Keratinocyte (primary cell): Measurements from ENCODE around the gene RHBDD3.

Experiments used
- EZH2 ChIP-seq: IDR thresholded peaks from one replicate; pipeline ENCODE4 v1.6.1; 2012; ENCODE audit warnings: inconsistent platforms, mild to moderate bottlenecking, low read length, moderate library complexity
- TF ChIP-seq, protein P1 (sequence below), 3 experiments: IDR thresholded peaks in 1 of 3; conservative IDR thresholded peaks in 1 of 3; optimal IDR thresholded peaks in 1 of 3; 2 replicates in 2 of 3; 3 replicates in 1 of 3; pipeline versions ENCODE3 to v1.5.1; 2011; ENCODE audit warnings: low read length in 3 of 3, mild to moderate bottlenecking in 3 of 3, moderate library complexity in 2 of 3, control low read depth in 1 of 3, inconsistent platforms in 1 of 3; ENCODE audit not compliant: insufficient read depth in 2 of 3; ENCODE audit errors: extremely low read depth in 1 of 3

DNA sequence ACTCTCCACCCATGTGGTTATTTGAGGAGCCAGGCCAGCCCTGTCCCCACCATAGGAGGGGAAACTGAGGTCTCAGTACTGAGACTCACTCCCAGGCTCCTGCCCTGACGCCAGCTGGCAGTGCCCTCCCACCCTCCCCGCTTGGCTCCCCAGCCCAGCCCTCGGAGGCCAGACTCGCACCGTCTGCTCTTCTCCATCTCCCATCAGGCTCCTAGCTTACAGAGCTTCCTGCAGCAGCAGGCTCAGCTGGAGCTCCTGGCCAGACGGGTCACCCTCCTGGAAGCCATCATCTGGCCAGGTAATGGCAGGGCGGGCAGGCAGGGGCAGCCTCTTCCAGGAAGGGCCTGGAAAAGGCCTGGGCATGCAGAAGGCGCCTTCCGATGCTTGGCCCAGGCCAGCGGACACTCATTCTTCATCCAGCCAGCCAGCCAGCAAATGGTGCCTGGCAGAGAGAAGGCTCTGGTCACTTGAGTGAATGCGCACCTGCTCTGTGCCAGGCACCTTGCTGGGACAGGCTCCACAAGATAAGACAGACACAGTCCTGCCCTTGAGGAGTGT, 12.6 kb downstream of the RHBDD3 start:
- TF ChIP-seq, protein P1, sequence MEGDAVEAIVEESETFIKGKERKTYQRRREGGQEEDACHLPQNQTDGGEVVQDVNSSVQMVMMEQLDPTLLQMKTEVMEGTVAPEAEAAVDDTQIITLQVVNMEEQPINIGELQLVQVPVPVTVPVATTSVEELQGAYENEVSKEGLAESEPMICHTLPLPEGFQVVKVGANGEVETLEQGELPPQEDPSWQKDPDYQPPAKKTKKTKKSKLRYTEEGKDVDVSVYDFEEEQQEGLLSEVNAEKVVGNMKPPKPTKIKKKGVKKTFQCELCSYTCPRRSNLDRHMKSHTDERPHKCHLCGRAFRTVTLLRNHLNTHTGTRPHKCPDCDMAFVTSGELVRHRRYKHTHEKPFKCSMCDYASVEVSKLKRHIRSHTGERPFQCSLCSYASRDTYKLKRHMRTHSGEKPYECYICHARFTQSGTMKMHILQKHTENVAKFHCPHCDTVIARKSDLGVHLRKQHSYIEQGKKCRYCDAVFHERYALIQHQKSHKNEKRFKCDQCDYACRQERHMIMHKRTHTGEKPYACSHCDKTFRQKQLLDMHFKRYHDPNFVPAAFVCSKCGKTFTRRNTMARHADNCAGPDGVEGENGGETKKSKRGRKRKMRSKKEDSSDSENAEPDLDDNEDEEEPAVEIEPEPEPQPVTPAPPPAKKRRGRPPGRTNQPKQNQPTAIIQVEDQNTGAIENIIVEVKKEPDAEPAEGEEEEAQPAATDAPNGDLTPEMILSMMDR (optimal IDR thresholded peaks at IDR 0.05 in 1 of 3, IDR thresholded peaks at IDR 0.05 in 1 of 3, conservative IDR thresholded peaks at IDR 0.05 in 1 of 3; ENCODE audit: extremely low read depth in 1 of 3, insufficient read depth in 2 of 3, low read length in 3 of 3): no peak
- no peak for TF ChIP-seq EZH2
